HG03439 (cell line): ENCODE results near the gene KRT3.
"Not testable (repeated sequence)": the region's sequence is repeated elsewhere in the genome, so short reads cannot be mapped to it uniquely, and the experiment has no call there.

Source experiments
- ATAC-seq: cut with Tn5 transposase; IDR thresholded peaks from one replicate; pipeline ENCODE4 v1.9.1; 2021; ENCODE audit warnings: mild to moderate bottlenecking, moderate library complexity; ENCODE audit not compliant: unreplicated experiment

The KRT3 gene

GRCh38 chr12:52799505-52800211 lies 3.7 kb upstream of the KRT3 start:
- no peak for ATAC-seq

GRCh38 chr12:52798671-52799504 lies 3.0 kb upstream of the KRT3 start:
- no peak for ATAC-seq

GRCh38 chr12:52798003-52798670 lies 2.2 kb upstream of the KRT3 start:
- no peak for ATAC-seq

- no peak for ATAC-seq
These were observed 1.6 kb upstream of the KRT3 start for GRCh38 chr12:52797529-52797894.

GRCh38 chr12:52796839-52797528 lies 1.1 kb upstream of the KRT3 start:
- no peak for ATAC-seq

- no peak for ATAC-seq
These were observed 495 bp upstream of the KRT3 start for GRCh38 chr12:52796429-52796794.

- not testable (repeated sequence) for ATAC-seq
These were observed 614 bp downstream of the KRT3 start for GRCh38 chr12:52795332-52795674.

- no peak for ATAC-seq
These were observed 1.2 kb downstream of the KRT3 start for GRCh38 chr12:52794479-52795331.

GRCh38 chr12:52792185-52793029 lies 3.5 kb downstream of the KRT3 start:
- ATAC-seq: no peak

GRCh38 chr12:52791271-52792184 lies 4.4 kb downstream of the KRT3 start:
- no peak for ATAC-seq

- ATAC-seq: no peak
These were observed 5.3 kb downstream of the KRT3 start for GRCh38 chr12:52790427-52791270.

GRCh38 chr12:52789637-52790426 lies 6.1 kb downstream of the KRT3 start:
- ATAC-seq: no peak

- no peak for ATAC-seq
These were observed 6.9 kb downstream of the KRT3 start for GRCh38 chr12:52788876-52789636.

- ATAC-seq: no peak
These were observed 7.6 kb downstream of the KRT3 start for GRCh38 chr12:52788192-52788875.
